ENCODE measurements around the gene ACTL10. TPM values are rescaled to one million over a fixed set of nuclear protein-coding genes. Genes with fewer than 3 reads are reported as not detected.
A peak's percentile ranks its signal among the peaks of the same experiment; 100 is the strongest.

The ACTL10 gene
- total RNA-seq, 1 donor from 2014 or later: 1.7 TPM

- Mint-ChIP-seq H3K27ac (peak overlapping the region; percentile 99), H3K4me1 (ENCODE audit: unreplicated experiment) (peaks cover 46% of the 10 kb centered on the region), H3K27me3 (no peaks in the 10 kb centered on the region), H3K36me3 (peaks cover 11% of the 10 kb centered on the region), H3K9me3 (no peaks in the 10 kb centered on the region), H3K4me3 (peak overlapping the region; percentile 77)
- no peak for DNase-seq (ENCODE audit: extremely low spot score, unreplicated experiment)
- no peak for TF ChIP-seq CTCF (conservative IDR thresholded peaks at IDR 0.05)
Measured at GRCh38 chr20:33654680-33655161, 12.0 kb upstream of the ACTL10 start.

- Mint-ChIP-seq H3K9me3 (no peaks in the 10 kb centered on the region), H3K4me3 (peak overlapping the region; percentile 77), H3K4me1 (ENCODE audit: unreplicated experiment) (peaks cover 42% of the 10 kb centered on the region), H3K27me3 (no peaks in the 10 kb centered on the region), H3K36me3 (peaks cover 10% of the 10 kb centered on the region), H3K27ac (peak overlapping the region; percentile 99)
- TF ChIP-seq CTCF (conservative IDR thresholded peaks at IDR 0.05): no peak
- no peak for DNase-seq (ENCODE audit: extremely low spot score, unreplicated experiment)
Measured at GRCh38 chr20:33655164-33655563, 11.6 kb upstream of the ACTL10 start.

GRCh38 chr20:33656010-33656782, 10.5 kb upstream of the ACTL10 start:
- peaks cover 32% of the 10 kb centered on the region for H3K4me1 Mint-ChIP-seq (ENCODE audit: unreplicated experiment)
- no peak for DNase-seq (ENCODE audit: extremely low spot score, unreplicated experiment)
- no peaks in the 10 kb centered on the region for H3K9me3 Mint-ChIP-seq
- peaks cover 1% of the 10 kb centered on the region for H3K36me3 Mint-ChIP-seq
- no peak for TF ChIP-seq CTCF (conservative IDR thresholded peaks at IDR 0.05)
- no peaks in the 10 kb centered on the region for H3K27me3 Mint-ChIP-seq
- H3K4me3 Mint-ChIP-seq: no peak overlapping the region
- peak overlapping the region; percentile 99 for H3K27ac Mint-ChIP-seq

GRCh38 chr20:33656783-33657703, 9.7 kb upstream of the ACTL10 start:
- peaks cover 27% of the 10 kb centered on the region for H3K4me1 Mint-ChIP-seq (ENCODE audit: unreplicated experiment)
- DNase-seq (ENCODE audit: extremely low spot score, unreplicated experiment): no peak

More at GRCh38 chr20:33656783-33657703, 9.7 kb upstream of the ACTL10 start:
- no peaks in the 10 kb centered on the region for H3K36me3 Mint-ChIP-seq
- peak overlapping the region; percentile 99 for H3K27ac Mint-ChIP-seq
- H3K9me3 Mint-ChIP-seq: no peaks in the 10 kb centered on the region
- no peak for TF ChIP-seq CTCF (conservative IDR thresholded peaks at IDR 0.05)
- H3K27me3 Mint-ChIP-seq: no peaks in the 10 kb centered on the region
- no peak overlapping the region for H3K4me3 Mint-ChIP-seq

Data from type B pancreatic cell (in vitro differentiated cells).